ENCODE measurements around the gene KLHL29. TPM values are rescaled to one million over a fixed set of nuclear protein-coding genes. Genes with fewer than 3 reads are reported as not detected.

The KLHL29 gene
- 1 to 10 TPM; 4.4 to 4.9 TPM for total RNA-seq

GRCh38 chr2:23384551-23385343 lies at the start of gene KLHL29:
KLHL29 (plus strand) TSS chr2:23385179; CDS start chr2:23562197, 177,018 bp downstream.

Data from activated naive CD4-positive, alpha-beta T cell treated with anti-CD3 and anti-CD28 coated beads, Interleukin-2, amount 10 ng/mL, durations not matched to agents 5 hours and 36 hours (primary cell).